ENCODE measurements around the gene SHROOM1.
"Not testable (repeated sequence)": the region's sequence is repeated elsewhere in the genome, so short reads cannot be mapped to it uniquely, and the experiment has no call there.

SHROOM1 gene

GRCh38 chr5:132813599-132814502 is 16.6 kb downstream of the SHROOM1 start:
- Histone ChIP-seq H3K27ac (ENCODE audit: low read length) (no peak overlapping the region), H3K36me3 (ENCODE audit: control insufficient read depth in 1 of 2, insufficient read depth in 2 of 2, low read length in 2 of 2) (no peaks in the 10 kb centered on the region), H3K27me3 (ENCODE audit: low read depth, low read length) (peaks cover 11% of the 10 kb centered on the region), H3K9me3 (ENCODE audit: control insufficient read depth in 1 of 2, low read length in 2 of 2) (no peaks in the 10 kb centered on the region), H3K4me1 (ENCODE audit: control insufficient read depth in 1 of 2, insufficient read depth in 2 of 2, low read length in 2 of 2) (peaks cover 3 to 8% of the 10 kb centered on the region in 2 donors), H3K4me3 (ENCODE audit: low read depth in 1 of 2, low read length in 2 of 2) (peak overlapping the region in 1 of 2 donors; percentile 54)

- H3K27ac ChIP-seq (ENCODE audit: low read length), result no peak within 1 kb of the TSS
- H3K9me3 ChIP-seq (ENCODE audit: control insufficient read depth in 1 of 2, low read length in 2 of 2), result no peaks in the 10 kb centered on the region
- peaks cover 3 to 8% of the 10 kb centered on the region in 2 donors for H3K4me1 ChIP-seq (ENCODE audit: control insufficient read depth in 1 of 2, insufficient read depth in 2 of 2, low read length in 2 of 2)
- H3K4me3 ChIP-seq (ENCODE audit: low read depth in 1 of 2, low read length in 2 of 2), result peak within 1 kb of the TSS in 1 of 2 donors; percentile 54
- H3K36me3 ChIP-seq (ENCODE audit: control insufficient read depth in 1 of 2, insufficient read depth in 2 of 2, low read length in 2 of 2), result no peaks in the 10 kb centered on the region
- peaks cover 11% of the 10 kb centered on the region for H3K27me3 ChIP-seq (ENCODE audit: low read depth, low read length)
Observed at GRCh38 chr5:132812781-132813598, 17.5 kb downstream of the SHROOM1 start, which contains the start of gene SOWAHA. Gene SOWAHA (plus strand): TSS chr5:132813302. CDS start chr5:132813622, 320 bp downstream.

- peaks cover 11% of the 10 kb centered on the region for H3K27me3 ChIP-seq (ENCODE audit: low read depth, low read length)
Observed at GRCh38 chr5:132812123-132812765, 18.2 kb downstream of the SHROOM1 start.

DNA sequence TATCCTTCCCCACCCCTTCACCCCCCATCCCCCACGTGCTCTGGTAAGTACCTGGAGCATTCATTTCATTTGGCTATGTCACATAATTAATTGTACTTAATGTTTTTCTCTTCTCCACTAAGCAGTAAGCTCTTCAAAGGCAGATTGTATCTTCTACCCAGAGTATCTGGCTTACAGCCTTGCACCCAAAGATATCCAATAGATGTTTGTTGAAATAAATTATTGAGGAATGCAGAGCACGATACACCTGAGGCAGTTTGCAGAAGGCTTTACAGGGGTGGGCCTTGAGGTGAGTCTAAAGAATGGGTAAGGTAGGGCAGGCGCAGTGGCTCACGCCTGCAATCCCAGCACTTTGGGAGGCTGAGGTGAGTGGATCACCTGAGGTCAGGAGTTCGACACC is 19.8 kb downstream of the SHROOM1 start:
- Histone ChIP-seq H3K36me3 (ENCODE audit: control insufficient read depth in 1 of 2, insufficient read depth in 2 of 2, low read length in 2 of 2) (no peaks in the 10 kb centered on the region), H3K4me3 (ENCODE audit: low read depth in 1 of 2, low read length in 2 of 2) (no peak overlapping the region), H3K27me3 (ENCODE audit: low read depth, low read length) (peaks cover 11% of the 10 kb centered on the region), H3K27ac (ENCODE audit: low read length) (no peak overlapping the region), H3K4me1 (ENCODE audit: control insufficient read depth in 1 of 2, insufficient read depth in 2 of 2, low read length in 2 of 2) (peaks cover 3 to 8% of the 10 kb centered on the region in 2 donors), H3K9me3 (ENCODE audit: control insufficient read depth in 1 of 2, low read length in 2 of 2) (no peaks in the 10 kb centered on the region)

More at GRCh38 chr5:132812123-132812765, 18.2 kb downstream of the SHROOM1 start:
- Histone ChIP-seq H3K4me1 (ENCODE audit: control insufficient read depth in 1 of 2, insufficient read depth in 2 of 2, low read length in 2 of 2) (peaks cover 3 to 8% of the 10 kb centered on the region in 2 donors), H3K9me3 (ENCODE audit: control insufficient read depth in 1 of 2, low read length in 2 of 2) (no peaks in the 10 kb centered on the region), H3K4me3 (ENCODE audit: low read depth in 1 of 2, low read length in 2 of 2) (no peak overlapping the region), H3K27ac (ENCODE audit: low read length) (no peak overlapping the region), H3K36me3 (ENCODE audit: control insufficient read depth in 1 of 2, insufficient read depth in 2 of 2, low read length in 2 of 2) (no peaks in the 10 kb centered on the region)

- Histone ChIP-seq H3K4me1 (ENCODE audit: control insufficient read depth in 1 of 2, insufficient read depth in 2 of 2, low read length in 2 of 2) (peaks cover 3 to 5% of the 10 kb centered on the region in 2 donors), H3K27ac (ENCODE audit: low read length) (no peak overlapping the region), H3K9me3 (ENCODE audit: control insufficient read depth in 1 of 2, low read length in 2 of 2) (no peaks in the 10 kb centered on the region), H3K4me3 (ENCODE audit: low read depth in 1 of 2, low read length in 2 of 2) (no peak overlapping the region), H3K36me3 (ENCODE audit: control insufficient read depth in 1 of 2, insufficient read depth in 2 of 2, low read length in 2 of 2) (no peaks in the 10 kb centered on the region), H3K27me3 (ENCODE audit: low read depth, low read length) (peaks cover 11% of the 10 kb centered on the region)
Observed at GRCh38 chr5:132808866-132809265, 21.6 kb downstream of the SHROOM1 start.

- Histone ChIP-seq H3K4me3 (ENCODE audit: low read depth in 1 of 2, low read length in 2 of 2) (no peak overlapping the region), H3K9me3 (ENCODE audit: control insufficient read depth in 1 of 2, low read length in 2 of 2) (no peaks in the 10 kb centered on the region), H3K27me3 (ENCODE audit: low read depth, low read length) (peaks cover 11% of the 10 kb centered on the region), H3K36me3 (ENCODE audit: control insufficient read depth in 1 of 2, insufficient read depth in 2 of 2, low read length in 2 of 2) (no peaks in the 10 kb centered on the region), H3K4me1 (ENCODE audit: control insufficient read depth in 1 of 2, insufficient read depth in 2 of 2, low read length in 2 of 2) (peaks cover 3 to 5% of the 10 kb centered on the region in 2 donors), H3K27ac (ENCODE audit: low read length) (no peak overlapping the region)
Observed at GRCh38 chr5:132808448-132808847, 22.0 kb downstream of the SHROOM1 start.

GRCh38 chr5:132807163-132807838 is 23.1 kb downstream of the SHROOM1 start:
- Histone ChIP-seq H3K27me3 (ENCODE audit: low read depth, low read length) (peaks cover 3% of the 10 kb centered on the region), H3K4me1 (ENCODE audit: control insufficient read depth in 1 of 2, insufficient read depth in 2 of 2, low read length in 2 of 2) (no peaks in the 10 kb centered on the region), H3K9me3 (ENCODE audit: control insufficient read depth in 1 of 2, low read length in 2 of 2) (no peaks in the 10 kb centered on the region), H3K4me3 (ENCODE audit: low read depth in 1 of 2, low read length in 2 of 2) (peak overlapping the region in 1 of 2 donors; percentile 31), H3K27ac (ENCODE audit: low read length) (peak overlapping the region; percentile 76), H3K36me3 (ENCODE audit: control insufficient read depth in 1 of 2, insufficient read depth in 2 of 2, low read length in 2 of 2) (no peaks in the 10 kb centered on the region)

- H3K4me3 ChIP-seq (ENCODE audit: low read depth in 1 of 2, low read length in 2 of 2), result peak overlapping the region in 1 of 2 donors; percentile 31
Observed at GRCh38 chr5:132806804-132807162, 23.7 kb downstream of the SHROOM1 start.

DNA sequence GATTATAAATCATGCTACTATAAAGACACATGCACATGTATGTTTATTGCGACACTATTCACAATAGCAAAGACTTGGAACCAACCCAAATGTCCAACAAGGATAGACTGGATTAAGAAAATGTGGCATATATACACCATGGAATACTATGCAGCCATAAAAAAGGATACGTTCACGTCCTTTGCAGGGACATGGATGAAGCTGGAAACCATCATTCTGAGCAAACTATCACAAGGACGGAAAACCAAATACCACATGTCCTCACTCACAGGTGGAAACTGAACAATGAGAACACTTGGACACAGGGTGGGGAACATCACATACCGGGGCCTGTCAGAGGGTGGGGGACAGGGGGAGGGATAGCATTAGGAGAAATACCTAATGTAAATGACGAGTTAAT is 24.6 kb downstream of the SHROOM1 start:
- not testable (repeated sequence) for H3K9me3 ChIP-seq (ENCODE audit: control insufficient read depth in 1 of 2, low read length in 2 of 2); H3K4me1 ChIP-seq (ENCODE audit: control insufficient read depth in 1 of 2, insufficient read depth in 2 of 2, low read length in 2 of 2); H3K27ac ChIP-seq (ENCODE audit: low read length); H3K36me3 ChIP-seq (ENCODE audit: control insufficient read depth in 1 of 2, insufficient read depth in 2 of 2, low read length in 2 of 2); H3K27me3 ChIP-seq (ENCODE audit: low read depth, low read length); H3K4me3 ChIP-seq (ENCODE audit: low read depth in 1 of 2, low read length in 2 of 2)

More at GRCh38 chr5:132806804-132807162, 23.7 kb downstream of the SHROOM1 start:
- not testable (repeated sequence) for H3K9me3 ChIP-seq (ENCODE audit: control insufficient read depth in 1 of 2, low read length in 2 of 2); H3K36me3 ChIP-seq (ENCODE audit: control insufficient read depth in 1 of 2, insufficient read depth in 2 of 2, low read length in 2 of 2); H3K27me3 ChIP-seq (ENCODE audit: low read depth, low read length); H3K4me1 ChIP-seq (ENCODE audit: control insufficient read depth in 1 of 2, insufficient read depth in 2 of 2, low read length in 2 of 2)
- peak overlapping the region; percentile 76 for H3K27ac ChIP-seq (ENCODE audit: low read length)

GRCh38 chr5:132804219-132804618 is 26.2 kb downstream of the SHROOM1 start:
- H3K4me1 ChIP-seq (ENCODE audit: control insufficient read depth in 1 of 2, insufficient read depth in 2 of 2, low read length in 2 of 2); H3K9me3 ChIP-seq (ENCODE audit: control insufficient read depth in 1 of 2, low read length in 2 of 2); H3K27me3 ChIP-seq (ENCODE audit: low read depth, low read length); H3K4me3 ChIP-seq (ENCODE audit: low read depth in 1 of 2, low read length in 2 of 2); H3K27ac ChIP-seq (ENCODE audit: low read length); H3K36me3 ChIP-seq (ENCODE audit: control insufficient read depth in 1 of 2, insufficient read depth in 2 of 2, low read length in 2 of 2): not testable (repeated sequence)

Data from muscle layer of duodenum (tissue), 2 donors.